Stimulated activated CD8-positive, alpha-beta memory T cell treated with anti-CD3 and anti-CD28 coated beads, Interleukin-15, amount 100 ng/mL, for 24 hours (primary cell): ENCODE results near the gene FOXP4.
A peak's percentile ranks its signal among the peaks of the same experiment; 100 is the strongest.
"Not testable (repeated sequence)": the region's sequence is repeated elsewhere in the genome, so short reads cannot be mapped to it uniquely, and the experiment has no call there.

Source experiments
- DNase-seq: peaks from one replicate; pipeline ENCODE4 v3.0.0-alpha.2; 2020; ENCODE audit warnings: low read depth

Gene FOXP4

GRCh38 chr6:41600499-41601247, 54.5 kb downstream of the FOXP4 start:
- DNase-seq, result no peak

GRCh38 chr6:41601248-41601549, 55.0 kb downstream of the FOXP4 start:
- no peak for DNase-seq

- DNase-seq, result no peak
Observed at GRCh38 chr6:41602422-41602743, 56.2 kb downstream of the FOXP4 start.

DNA sequence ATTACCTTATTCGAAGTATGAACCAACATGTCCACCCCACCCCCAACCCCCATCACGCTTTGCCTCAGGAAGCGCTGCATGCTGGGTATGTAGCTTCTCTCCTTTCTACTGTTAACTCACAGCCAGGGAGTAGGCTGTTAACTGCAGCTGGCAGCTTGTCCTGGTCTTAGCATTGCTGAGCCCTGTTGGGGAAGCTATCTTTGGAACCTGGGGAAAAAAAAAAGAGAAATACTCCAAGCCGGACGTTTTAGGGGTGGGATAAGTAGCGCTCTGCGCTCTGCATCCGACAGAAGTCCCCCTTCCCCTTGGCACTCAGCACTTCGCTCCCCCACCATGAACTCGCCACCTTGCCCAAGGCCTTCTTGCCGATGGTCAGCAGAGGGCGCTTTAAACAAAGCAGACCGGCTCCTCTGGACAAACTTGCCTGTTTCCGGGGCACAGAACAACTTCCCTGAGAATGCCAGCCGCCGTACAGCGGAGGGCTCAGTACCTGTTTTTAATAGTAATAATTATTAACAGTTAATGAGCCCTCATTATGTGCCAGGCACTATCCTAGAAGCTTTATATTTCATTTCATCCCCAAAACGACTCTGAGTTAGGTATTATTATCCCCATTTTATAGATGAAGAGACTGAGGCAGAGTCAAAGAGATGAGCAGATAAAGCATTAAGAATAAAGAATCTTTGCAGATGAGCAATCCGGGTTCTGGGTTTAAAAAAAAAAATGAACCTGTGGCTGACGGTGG, 56.9 kb downstream of the FOXP4 start:
- DNase-seq, result peak; percentile 28

DNA sequence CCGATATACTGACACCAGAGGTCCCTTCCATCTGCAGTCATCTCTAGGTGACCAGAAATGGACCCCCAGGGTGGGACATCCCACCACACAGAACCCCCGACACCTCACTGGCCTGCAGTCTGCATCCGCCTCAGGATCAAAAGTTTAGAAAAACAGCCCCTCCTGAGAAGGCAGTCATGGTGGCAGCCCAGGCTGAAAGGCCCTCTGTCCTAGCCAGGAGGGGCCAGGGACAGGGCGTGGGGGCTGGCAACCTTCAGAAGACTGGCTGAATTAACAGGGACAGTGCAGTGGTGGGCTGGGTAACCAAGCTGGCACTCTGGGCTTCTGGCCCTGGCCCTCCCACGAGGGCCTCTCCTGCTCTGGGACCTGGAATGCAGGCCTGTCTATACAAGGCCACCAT, 57.8 kb downstream of the FOXP4 start:
- no peak for DNase-seq

DNA sequence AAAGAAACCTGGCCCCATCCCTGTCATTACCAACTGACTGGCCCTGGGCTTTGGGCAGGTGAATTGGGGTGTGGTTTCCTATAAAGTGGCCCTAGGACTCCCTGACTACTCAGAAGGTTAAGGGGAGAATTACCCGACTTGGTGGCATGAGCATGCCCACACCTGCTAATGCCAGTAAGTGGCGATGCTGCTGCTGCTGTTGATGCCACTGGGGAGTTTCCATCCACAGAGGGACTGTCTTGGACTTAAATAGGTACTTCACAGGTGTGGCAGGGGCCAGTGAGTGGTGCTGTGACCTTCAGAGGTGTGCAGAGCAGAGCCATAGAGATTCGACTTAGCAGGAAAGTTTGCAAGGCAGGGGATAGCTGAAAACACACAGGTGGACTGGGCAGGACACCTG, 59.5 kb downstream of the FOXP4 start:
- DNase-seq, result no peak

- DNase-seq, result no peak
Observed at GRCh38 chr6:41607036-41607435, 60.9 kb downstream of the FOXP4 start.

DNA sequence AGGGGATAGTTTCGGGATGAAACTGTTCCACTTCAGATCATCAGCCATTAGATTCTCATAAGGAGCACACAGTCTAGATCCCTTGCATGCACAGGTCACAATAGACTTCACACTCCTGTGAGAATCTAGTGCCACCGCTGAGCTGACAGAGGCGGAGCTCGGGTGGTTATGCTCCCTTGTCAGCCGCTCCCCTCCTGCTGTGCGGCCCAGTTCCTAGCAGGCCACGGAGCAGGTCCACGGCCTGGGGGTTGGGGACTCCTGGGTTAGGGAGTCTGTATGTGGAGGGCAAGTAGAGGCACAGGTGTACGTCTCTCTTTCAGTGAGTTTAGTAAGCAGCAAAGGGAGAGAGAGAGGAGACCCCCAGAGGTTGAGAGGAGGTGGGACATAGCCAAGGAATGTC, 61.6 kb downstream of the FOXP4 start:
- DNase-seq, result no peak

DNA sequence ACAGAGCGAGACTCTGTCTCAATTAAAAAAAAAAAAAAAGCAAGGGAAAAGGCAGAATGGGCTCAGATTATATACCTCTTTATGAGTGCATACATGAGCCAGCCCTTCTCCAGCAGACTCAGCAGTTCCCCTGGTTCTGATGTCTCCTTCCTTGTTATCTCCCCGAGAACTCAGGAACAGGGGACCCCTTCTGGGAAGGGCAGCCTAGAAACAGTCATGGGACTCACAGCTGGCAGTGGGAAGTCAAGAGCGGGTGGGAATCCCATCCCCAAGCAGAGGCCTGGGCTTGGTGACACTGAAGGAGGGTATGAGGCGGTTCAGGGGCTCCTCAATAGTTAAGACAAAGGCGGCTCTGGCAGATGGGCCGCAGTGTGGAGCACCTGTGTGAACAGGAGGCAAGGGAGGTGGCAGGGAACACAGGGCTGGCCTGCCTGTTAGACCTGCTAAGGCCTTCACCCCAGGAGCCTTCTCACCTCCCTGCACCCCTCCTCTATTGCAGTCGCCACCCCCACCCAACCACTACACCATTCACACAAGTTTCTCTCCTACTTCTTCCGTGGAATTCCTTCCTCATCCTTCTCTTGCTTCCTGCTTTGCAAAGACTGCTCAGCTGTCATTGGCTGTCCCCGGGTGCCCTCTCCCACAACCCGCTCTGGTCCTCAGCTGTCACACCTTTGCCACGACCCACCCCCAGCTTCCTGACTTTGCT, 62.4 kb downstream of the FOXP4 start:
- DNase-seq, result no peak

DNA sequence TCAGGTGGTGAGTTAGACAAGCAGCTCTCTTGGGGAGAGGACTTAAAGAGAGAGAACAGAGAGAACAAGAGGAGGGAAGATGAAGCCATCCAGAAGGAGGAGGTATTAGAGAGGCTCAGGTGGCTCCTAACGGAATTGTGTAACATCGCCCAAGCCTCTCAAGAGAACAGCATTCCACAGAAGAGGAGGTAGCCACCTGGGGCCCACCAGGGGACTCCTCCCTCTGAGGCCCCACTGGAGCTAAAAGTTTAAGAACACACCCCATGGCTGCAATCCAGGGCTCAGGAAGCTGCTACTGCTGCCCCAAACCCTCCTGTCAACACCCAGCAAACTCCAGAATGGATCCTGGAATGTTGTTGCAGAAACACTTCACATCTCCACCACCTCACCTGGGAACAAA, 68.5 kb downstream of the FOXP4 start:
- no peak for DNase-seq

GRCh38 chr6:41615311-41615710, 69.1 kb downstream of the FOXP4 start:
- no peak for DNase-seq

DNA sequence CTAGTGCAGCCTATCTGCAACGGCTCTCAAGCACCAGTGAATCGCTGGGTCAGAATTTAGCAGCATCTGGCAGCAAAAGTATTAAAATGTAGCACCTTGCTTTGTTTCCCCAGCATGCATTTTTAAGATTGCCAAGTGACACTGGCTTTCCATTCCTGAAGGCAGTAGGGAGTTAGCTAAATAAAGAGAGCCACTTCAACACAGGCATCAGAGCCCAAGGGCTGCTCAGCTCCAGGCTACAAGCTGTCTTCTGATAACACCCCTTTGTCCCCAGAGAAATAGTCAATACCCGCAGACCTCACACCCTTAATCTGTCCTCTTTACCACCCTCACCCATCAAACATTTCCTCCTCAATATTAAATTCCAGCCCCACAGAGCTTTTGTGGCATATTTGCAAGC, 72.4 kb downstream of the FOXP4 start:
- DNase-seq, result no peak

GRCh38 chr6:41619193-41619592, 73.0 kb downstream of the FOXP4 start:
- DNase-seq, result not testable (repeated sequence)

- DNase-seq, result no peak
Observed at GRCh38 chr6:41621367-41621766, 75.2 kb downstream of the FOXP4 start.

- DNase-seq, result no peak
Observed at GRCh38 chr6:41621802-41622201, 75.6 kb downstream of the FOXP4 start.

- DNase-seq, result no peak
Observed at GRCh38 chr6:41622206-41622988, 76.2 kb downstream of the FOXP4 start.

DNA sequence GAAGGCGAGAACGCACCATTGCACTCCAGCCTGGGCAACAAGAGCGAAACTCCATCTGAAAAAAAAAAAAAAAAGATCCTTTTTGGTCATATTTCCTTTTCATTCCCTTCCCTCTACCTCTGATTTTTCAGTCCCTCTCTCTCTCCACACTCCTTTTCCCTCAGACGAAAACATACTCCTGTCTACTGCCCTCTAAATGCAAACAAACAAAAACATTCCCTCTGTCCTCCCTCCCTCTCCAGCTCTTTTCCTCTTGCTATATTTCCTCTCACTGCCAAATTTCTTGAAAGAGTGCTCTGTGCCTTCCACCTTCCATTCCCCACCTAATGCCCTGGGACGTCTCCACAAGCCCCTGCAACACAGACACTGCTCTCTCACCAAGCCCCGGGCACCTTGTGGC, 77.1 kb downstream of the FOXP4 start:
- DNase-seq, result no peak

GRCh38 chr6:41624621-41625380, 78.6 kb downstream of the FOXP4 start:
- DNase-seq, result no peak

GRCh38 chr6:41625442-41625841, 79.3 kb downstream of the FOXP4 start:
- DNase-seq, result no peak

GRCh38 chr6:41626022-41626421, 79.8 kb downstream of the FOXP4 start:
- DNase-seq, result no peak

- DNase-seq, result no peak
Observed at GRCh38 chr6:41626917-41627316, 80.7 kb downstream of the FOXP4 start.

- DNase-seq, result no peak
Observed at GRCh38 chr6:41629128-41629527, 82.9 kb downstream of the FOXP4 start.
